GM23338 (cell line): ENCODE measurements around the gene IL23R. TPM values are rescaled to one million over a fixed set of nuclear protein-coding genes. Genes with fewer than 3 reads are reported as not detected.

Source experiments
- ATAC-seq: fragments of 200-7000 bp; cut with Tn5 transposase; 3 replicates; pipeline ENCODE4 v1.9.1; 2020
- DNase-seq: peaks from one replicate; pipeline ENCODE4 v3.0.0-alpha.2; 2015; ENCODE audit warnings: low spot score
- H2AFZ ChIP-seq: fragments of 200-600 bp; sonication (generic); 2 replicates; pipeline ENCODE4 v1.8.0; 2016; ENCODE audit warnings: antibody characterized with exemption, mild to moderate bottlenecking, moderate library complexity
- H3F3A ChIP-seq: fragments of 200-600 bp; sonication (generic); replicated peaks from 2 replicates; pipeline ENCODE4 v1.8.0; 2017; ENCODE audit warnings: antibody characterized with exemption, mixed run types, low read depth
- H3K27ac ChIP-seq: fragments of 200-600 bp; sonication (generic); 2 replicates; pipeline ENCODE4 v1.6.1; 2016; ENCODE audit warnings: low read depth
- H3K27me3 ChIP-seq: fragments of 200-600 bp; sonication (generic); 2 replicates; pipeline ENCODE4 v1.8.0; 2016; ENCODE audit warnings: mild to moderate bottlenecking, mixed run types, moderate library complexity; ENCODE audit not compliant: insufficient read depth
- H3K36me3 ChIP-seq: fragments of 200-600 bp; sonication (generic); 2 replicates; pipeline ENCODE4 v1.8.0; 2016; ENCODE audit warnings: mild to moderate bottlenecking; ENCODE audit not compliant: insufficient read depth
- H3K4me1 ChIP-seq: fragments of 200-600 bp; sonication (generic); 2 replicates; pipeline ENCODE4 v1.8.0; 2016; ENCODE audit warnings: mild to moderate bottlenecking, moderate library complexity; ENCODE audit not compliant: insufficient read depth
- H3K4me2 ChIP-seq: fragments of 200-600 bp; sonication (generic); 2 replicates; pipeline ENCODE4 v1.7.1; 2017; ENCODE audit warnings: mixed run types
- H3K4me3 ChIP-seq: fragments of 200-600 bp; sonication (generic); 2 replicates; pipeline ENCODE4 v1.6.1; 2016; ENCODE audit warnings: mixed run types
- H3K79me2 ChIP-seq: fragments of 200-600 bp; sonication (generic); replicated peaks from 2 replicates; pipeline ENCODE4 v1.8.0; 2017; ENCODE audit warnings: mild to moderate bottlenecking; ENCODE audit not compliant: insufficient read depth
- H3K9me2 ChIP-seq: fragments of 200-600 bp; sonication (generic); 2 replicates; pipeline ENCODE4 v1.8.0; 2017; ENCODE audit not compliant: insufficient read depth
- H4K20me1 ChIP-seq: fragments of 200-600 bp; sonication (generic); replicated peaks from 2 replicates; pipeline ENCODE4 v1.8.0; 2017; ENCODE audit warnings: mild to moderate bottlenecking; ENCODE audit not compliant: insufficient read depth
- H3K27ac Mint-ChIP-seq: 2 replicates; pipeline ENCODE4 v1.8.0; 2020; ENCODE audit warnings: inconsistent platforms, mild to moderate bottlenecking, moderate library complexity, mixed read lengths
- H3K27me3 Mint-ChIP-seq: 3 replicates; pipeline ENCODE4 v1.8.0; 2022; ENCODE audit warnings: low read depth, mild to moderate bottlenecking, moderate library complexity, mixed read lengths, inconsistent platforms; ENCODE audit not compliant: insufficient read depth, poor library complexity
- H3K36me3 Mint-ChIP-seq: 3 replicates; pipeline ENCODE4 v1.8.0; 2021; ENCODE audit warnings: low read depth, mild to moderate bottlenecking, inconsistent platforms, moderate library complexity, mixed read lengths
- H3K4me1 Mint-ChIP-seq: 3 replicates; pipeline ENCODE4 v1.8.0; 2020; ENCODE audit warnings: mild to moderate bottlenecking, inconsistent platforms, mixed read lengths
- H3K4me3 Mint-ChIP-seq: 3 replicates; pipeline ENCODE4 v1.8.0; 2021; ENCODE audit warnings: moderate library complexity, mild to moderate bottlenecking, inconsistent platforms, mixed read lengths
- H3K9me3 Mint-ChIP-seq: 3 replicates; pipeline ENCODE4 v1.8.0; 2020; ENCODE audit warnings: moderate library complexity, mild to moderate bottlenecking, inconsistent platforms, mixed read lengths
- CREB1 ChIP-seq: fragments of 250-450 bp; sonication (Bioruptor Pico); IDR thresholded peaks from 2 replicates; pipeline ENCODE4 v1.5.0; 2020; ENCODE audit warnings: low read depth, mild to moderate bottlenecking, moderate library complexity
- CTCF ChIP-seq, 2 experiments: fragments of 200-600 bp in 1 of 2; sonication (generic) in 1 of 2; conservative IDR thresholded peaks; 2 replicates each; pipeline versions ENCODE4 v1.5.1 to v1.6.1; 2016 to 2017; ENCODE audit warnings: antibody characterized with exemption in 2 of 2, low read depth in 2 of 2, mild to moderate bottlenecking in 2 of 2, moderate library complexity in 1 of 2
- ETS1 ChIP-seq: IDR thresholded peaks from 2 replicates; pipeline ENCODE4 v1.6.1; 2016; ENCODE audit warnings: antibody characterized with exemption
- EZH2 ChIP-seq: fragments of 200-600 bp; sonication (generic); IDR thresholded peaks from one replicate; pipeline ENCODE4 v1.8.0; 2017; ENCODE audit warnings: antibody characterized with exemption, mild to moderate bottlenecking, low read depth; ENCODE audit not compliant: unreplicated experiment
- EZH2phosphoT487 ChIP-seq: fragments of 200-600 bp; sonication (generic); IDR thresholded peaks from one replicate; pipeline ENCODE4 v1.8.1; 2018; ENCODE audit warnings: antibody characterized with exemption; ENCODE audit not compliant: unreplicated experiment
- JUNB ChIP-seq: IDR thresholded peaks from one replicate; pipeline ENCODE4 v1.6.1; 2016; ENCODE audit warnings: antibody characterized with exemption; ENCODE audit not compliant: unreplicated experiment
- NANOG ChIP-seq: IDR thresholded peaks from 2 replicates; pipeline ENCODE4 v1.6.1; 2016; ENCODE audit warnings: antibody characterized with exemption, borderline replicate concordance
- POLR2AphosphoS5 ChIP-seq: IDR thresholded peaks from 2 replicates; pipeline ENCODE4 v1.6.1; 2016; ENCODE audit warnings: antibody characterized with exemption, low read depth
- STAT1 ChIP-seq: IDR thresholded peaks from one replicate; pipeline ENCODE4 v1.6.1; 2016; ENCODE audit warnings: antibody characterized with exemption; ENCODE audit not compliant: unreplicated experiment
- ZNF114 ChIP-seq: fragments of 250-450 bp; sonication (Bioruptor Pico); IDR thresholded peaks from 2 replicates; pipeline ENCODE4 v1.5.0; 2020; ENCODE audit warnings: mild to moderate bottlenecking, moderate library complexity
- ZNF331 ChIP-seq: fragments of 250-450 bp; sonication (Bioruptor Pico); IDR thresholded peaks from 2 replicates; pipeline ENCODE4 v1.5.0; 2020; ENCODE audit warnings: low read depth, mild to moderate bottlenecking, moderate library complexity
- polyA plus RNA-seq: library from polyadenylated mRNA; unstranded; fragments of >200 nt; fragmentation: Nextera tagmentation; extraction: Ambion mirVana; gene quantifications from 2 replicates; pipeline ENCODE4 v1.2.1, GENCODE V29; 2016
- total RNA-seq: library from RNA; depleted of rRNA; stranded (reverse); fragments of >200 nt; shearing (Covaris generic); gene quantifications from 2 replicates; pipeline ENCODE4 v1.2.3, GENCODE V29; 2014
- TF ChIP-seq, protein P1 (sequence below): fragments of 250-450 bp; sonication (Bioruptor Pico); IDR thresholded peaks from 2 replicates; pipeline ENCODE4 v1.5.0; 2020; ENCODE audit warnings: mild to moderate bottlenecking, moderate library complexity
- TF ChIP-seq, protein P2 (sequence below): IDR thresholded peaks from one replicate; pipeline ENCODE4 v1.6.1; 2018; ENCODE audit warnings: antibody characterized with exemption; ENCODE audit not compliant: unreplicated experiment

Gene IL23R
- total and polyA plus RNA-seq, 2 experiments from 2014 or later = not detected

GRCh38 chr1:67143966-67144365 lies 22.3 kb upstream of the IL23R start:
- H3K9me2 ChIP-seq = 0 out of 2 replicates have a peak, but pooled peaks cover 6% of the 10 kb centered on the region
- H3K79me2 ChIP-seq = no peaks in the 10 kb centered on the region
- H3K27me3 Mint-ChIP-seq = peaks cover under 1% of the 10 kb centered on the region
- H3K9me3 Mint-ChIP-seq = no peaks in the 10 kb centered on the region; the same call in 2 of the 3 replicates
- no peak overlapping the region for H3K4me3 ChIP-seq
- no peak overlapping the region for H3K4me3 Mint-ChIP-seq
- no peaks in the 10 kb centered on the region for H4K20me1 ChIP-seq
- H3K36me3 ChIP-seq = no peaks in the 10 kb centered on the region
- no peaks in the 10 kb centered on the region for H3K27me3 ChIP-seq
- no peak overlapping the region for H2AFZ ChIP-seq
- H3K27ac ChIP-seq = no peak overlapping the region
- H3K4me1 Mint-ChIP-seq = peaks cover 3% of the 10 kb centered on the region; the same call in 2 of the 3 replicates
- ATAC-seq = no peak
- no peak for DNase-seq
- no peak for TF ChIP-seq CTCF (conservative IDR thresholded peaks at IDR 0.05; ENCODE audit: low read depth in 2 of 2)
- no peak for TF ChIP-seq EZH2phosphoT487
- TF ChIP-seq, protein P1, sequence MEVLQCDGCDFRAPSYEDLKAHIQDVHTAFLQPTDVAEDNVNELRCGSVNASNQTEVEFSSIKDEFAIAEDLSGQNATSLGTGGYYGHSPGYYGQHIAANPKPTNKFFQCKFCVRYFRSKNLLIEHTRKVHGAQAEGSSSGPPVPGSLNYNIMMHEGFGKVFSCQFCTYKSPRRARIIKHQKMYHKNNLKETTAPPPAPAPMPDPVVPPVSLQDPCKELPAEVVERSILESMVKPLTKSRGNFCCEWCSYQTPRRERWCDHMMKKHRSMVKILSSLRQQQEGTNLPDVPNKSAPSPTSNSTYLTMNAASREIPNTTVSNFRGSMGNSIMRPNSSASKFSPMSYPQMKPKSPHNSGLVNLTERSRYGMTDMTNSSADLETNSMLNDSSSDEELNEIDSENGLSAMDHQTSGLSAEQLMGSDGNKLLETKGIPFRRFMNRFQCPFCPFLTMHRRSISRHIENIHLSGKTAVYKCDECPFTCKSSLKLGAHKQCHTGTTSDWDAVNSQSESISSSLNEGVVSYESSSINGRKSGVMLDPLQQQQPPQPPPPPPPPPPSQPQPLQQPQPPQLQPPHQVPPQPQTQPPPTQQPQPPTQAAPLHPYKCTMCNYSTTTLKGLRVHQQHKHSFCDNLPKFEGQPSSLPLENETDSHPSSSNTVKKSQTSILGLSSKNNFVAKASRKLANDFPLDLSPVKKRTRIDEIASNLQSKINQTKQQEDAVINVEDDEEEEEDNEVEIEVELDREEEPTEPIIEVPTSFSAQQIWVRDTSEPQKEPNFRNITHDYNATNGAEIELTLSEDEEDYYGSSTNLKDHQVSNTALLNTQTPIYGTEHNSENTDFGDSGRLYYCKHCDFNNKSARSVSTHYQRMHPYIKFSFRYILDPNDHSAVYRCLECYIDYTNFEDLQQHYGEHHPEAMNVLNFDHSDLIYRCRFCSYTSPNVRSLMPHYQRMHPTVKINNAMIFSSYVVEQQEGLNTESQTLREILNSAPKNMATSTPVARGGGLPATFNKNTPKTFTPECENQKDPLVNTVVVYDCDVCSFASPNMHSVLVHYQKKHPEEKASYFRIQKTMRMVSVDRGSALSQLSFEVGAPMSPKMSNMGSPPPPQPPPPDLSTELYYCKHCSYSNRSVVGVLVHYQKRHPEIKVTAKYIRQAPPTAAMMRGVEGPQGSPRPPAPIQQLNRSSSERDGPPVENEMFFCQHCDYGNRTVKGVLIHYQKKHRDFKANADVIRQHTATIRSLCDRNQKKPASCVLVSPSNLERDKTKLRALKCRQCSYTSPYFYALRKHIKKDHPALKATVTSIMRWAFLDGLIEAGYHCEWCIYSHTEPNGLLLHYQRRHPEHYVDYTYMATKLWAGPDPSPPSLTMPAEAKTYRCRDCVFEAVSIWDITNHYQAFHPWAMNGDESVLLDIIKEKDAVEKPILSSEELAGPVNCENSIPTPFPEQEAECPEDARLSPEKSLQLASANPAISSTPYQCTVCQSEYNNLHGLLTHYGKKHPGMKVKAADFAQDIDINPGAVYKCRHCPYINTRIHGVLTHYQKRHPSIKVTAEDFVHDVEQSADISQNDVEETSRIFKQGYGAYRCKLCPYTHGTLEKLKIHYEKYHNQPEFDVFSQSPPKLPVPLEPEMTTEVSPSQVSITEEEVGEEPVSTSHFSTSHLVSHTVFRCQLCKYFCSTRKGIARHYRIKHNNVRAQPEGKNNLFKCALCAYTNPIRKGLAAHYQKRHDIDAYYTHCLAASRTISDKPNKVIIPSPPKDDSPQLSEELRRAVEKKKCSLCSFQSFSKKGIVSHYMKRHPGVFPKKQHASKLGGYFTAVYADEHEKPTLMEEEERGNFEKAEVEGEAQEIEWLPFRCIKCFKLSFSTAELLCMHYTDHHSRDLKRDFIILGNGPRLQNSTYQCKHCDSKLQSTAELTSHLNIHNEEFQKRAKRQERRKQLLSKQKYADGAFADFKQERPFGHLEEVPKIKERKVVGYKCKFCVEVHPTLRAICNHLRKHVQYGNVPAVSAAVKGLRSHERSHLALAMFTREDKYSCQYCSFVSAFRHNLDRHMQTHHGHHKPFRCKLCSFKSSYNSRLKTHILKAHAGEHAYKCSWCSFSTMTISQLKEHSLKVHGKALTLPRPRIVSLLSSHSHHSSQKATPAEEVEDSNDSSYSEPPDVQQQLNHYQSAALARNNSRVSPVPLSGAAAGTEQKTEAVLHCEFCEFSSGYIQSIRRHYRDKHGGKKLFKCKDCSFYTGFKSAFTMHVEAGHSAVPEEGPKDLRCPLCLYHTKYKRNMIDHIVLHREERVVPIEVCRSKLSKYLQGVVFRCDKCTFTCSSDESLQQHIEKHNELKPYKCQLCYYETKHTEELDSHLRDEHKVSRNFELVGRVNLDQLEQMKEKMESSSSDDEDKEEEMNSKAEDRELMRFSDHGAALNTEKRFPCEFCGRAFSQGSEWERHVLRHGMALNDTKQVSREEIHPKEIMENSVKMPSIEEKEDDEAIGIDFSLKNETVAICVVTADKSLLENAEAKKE (CRISPR knock-in tag) = no peak
- TF ChIP-seq EZH2 = no peak
- no peak for TF ChIP-seq STAT1
- no peak for TF ChIP-seq POLR2AphosphoS5
- no peak for TF ChIP-seq CREB1 (CRISPR knock-in tag)
- no peak for TF ChIP-seq ZNF331 (CRISPR knock-in tag)
- TF ChIP-seq, protein P2, sequence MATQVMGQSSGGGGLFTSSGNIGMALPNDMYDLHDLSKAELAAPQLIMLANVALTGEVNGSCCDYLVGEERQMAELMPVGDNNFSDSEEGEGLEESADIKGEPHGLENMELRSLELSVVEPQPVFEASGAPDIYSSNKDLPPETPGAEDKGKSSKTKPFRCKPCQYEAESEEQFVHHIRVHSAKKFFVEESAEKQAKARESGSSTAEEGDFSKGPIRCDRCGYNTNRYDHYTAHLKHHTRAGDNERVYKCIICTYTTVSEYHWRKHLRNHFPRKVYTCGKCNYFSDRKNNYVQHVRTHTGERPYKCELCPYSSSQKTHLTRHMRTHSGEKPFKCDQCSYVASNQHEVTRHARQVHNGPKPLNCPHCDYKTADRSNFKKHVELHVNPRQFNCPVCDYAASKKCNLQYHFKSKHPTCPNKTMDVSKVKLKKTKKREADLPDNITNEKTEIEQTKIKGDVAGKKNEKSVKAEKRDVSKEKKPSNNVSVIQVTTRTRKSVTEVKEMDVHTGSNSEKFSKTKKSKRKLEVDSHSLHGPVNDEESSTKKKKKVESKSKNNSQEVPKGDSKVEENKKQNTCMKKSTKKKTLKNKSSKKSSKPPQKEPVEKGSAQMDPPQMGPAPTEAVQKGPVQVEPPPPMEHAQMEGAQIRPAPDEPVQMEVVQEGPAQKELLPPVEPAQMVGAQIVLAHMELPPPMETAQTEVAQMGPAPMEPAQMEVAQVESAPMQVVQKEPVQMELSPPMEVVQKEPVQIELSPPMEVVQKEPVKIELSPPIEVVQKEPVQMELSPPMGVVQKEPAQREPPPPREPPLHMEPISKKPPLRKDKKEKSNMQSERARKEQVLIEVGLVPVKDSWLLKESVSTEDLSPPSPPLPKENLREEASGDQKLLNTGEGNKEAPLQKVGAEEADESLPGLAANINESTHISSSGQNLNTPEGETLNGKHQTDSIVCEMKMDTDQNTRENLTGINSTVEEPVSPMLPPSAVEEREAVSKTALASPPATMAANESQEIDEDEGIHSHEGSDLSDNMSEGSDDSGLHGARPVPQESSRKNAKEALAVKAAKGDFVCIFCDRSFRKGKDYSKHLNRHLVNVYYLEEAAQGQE = no peak
- TF ChIP-seq NANOG = no peak
- no peak for TF ChIP-seq ZNF114
- TF ChIP-seq ETS1 = no peak
- TF ChIP-seq JUNB = no peak
- H3F3A ChIP-seq = no peaks in the 10 kb centered on the region
- no peaks in the 10 kb centered on the region for H3K4me1 ChIP-seq
- no peak overlapping the region for H3K27ac Mint-ChIP-seq
- H3K4me2 ChIP-seq = no peak overlapping the region
- H3K36me3 Mint-ChIP-seq = no peaks in the 10 kb centered on the region
